H1 (cell line): Measurements from ENCODE around the gene TAF1B. TPM values are rescaled to one million over a fixed set of nuclear protein-coding genes. Genes with fewer than 3 reads are reported as not detected.

ENCODE experiments used
- CTCF ChIA-PET: fragments of 300-600 bp; sonication (Branson Sonifier 250); formaldehyde crosslinking; loops from one replicate; lab custom pipeline; 2021; ENCODE audit not compliant: partially characterized antibody; lab: Charles Lee
- POLR2A ChIA-PET: fragments of 300-600 bp; sonication (Branson Sonifier 250); formaldehyde crosslinking; loops from one replicate; lab custom pipeline; 2021; ENCODE audit warnings: inconsistent platforms; ENCODE audit not compliant: partially characterized antibody; lab: Charles Lee
- DNase-seq, 2 experiments: peaks; one replicate each; pipeline versions ENCODE4 v3.0.0 to v3.0.0-alpha.2; 2010 to 2022; ENCODE audit warnings: low spot score in 2 of 2, low read depth in 1 of 2, mixed read lengths in 1 of 2
- FAIRE-seq: peaks from 2 replicates; lab custom pipeline; 2011; peaks lifted over from hg19 to GRCh38; lab: Jason Lieb, UNC
- H2AFZ ChIP-seq: 2 replicates; pipeline ENCODE4 v1.8.1; 2012; ENCODE audit warnings: low read length, inconsistent platforms
- H2AK5ac ChIP-seq: 2 replicates; pipeline ENCODE4 v1.6.1; 2013; ENCODE audit warnings: low read depth, low read length
- H2BK120ac ChIP-seq: replicated peaks from 2 replicates; pipeline ENCODE3; 2013; ENCODE audit warnings: low read depth, low read length, inconsistent platforms
- H2BK12ac ChIP-seq: 2 replicates; pipeline ENCODE4 v1.6.1; 2013; ENCODE audit warnings: low read depth, low read length
- H2BK15ac ChIP-seq: 2 replicates; pipeline ENCODE4 v1.6.1; 2013; ENCODE audit warnings: low read length
- H2BK20ac ChIP-seq: 2 replicates; pipeline ENCODE4 v1.6.1; 2013; ENCODE audit warnings: low read length
- H2BK5ac ChIP-seq: 2 replicates; pipeline ENCODE4 v1.6.1; 2013; ENCODE audit warnings: low read depth, low read length
- H3K14ac ChIP-seq: 2 replicates; pipeline ENCODE4 v1.6.1; 2013; ENCODE audit warnings: inconsistent platforms; ENCODE audit not compliant: insufficient read length
- H3K18ac ChIP-seq: 2 replicates; pipeline ENCODE4 v1.6.1; 2013; ENCODE audit warnings: low read length; ENCODE audit errors: extremely low read depth
- H3K23ac ChIP-seq: 2 replicates; pipeline ENCODE4 v1.6.1; 2013; ENCODE audit warnings: inconsistent platforms; ENCODE audit not compliant: insufficient read length
- H3K23me2 ChIP-seq: 2 replicates; pipeline ENCODE4 v1.6.1; 2013; ENCODE audit warnings: low read depth, low read length
- H3K27ac ChIP-seq: 2 replicates; pipeline ENCODE4 v1.6.1; 2011; ENCODE audit warnings: low read depth, low read length, inconsistent platforms
- H3K27me3 ChIP-seq, 4 experiments: replicated peaks in 1 of 4; 1 replicate in 1 of 4; 2 replicates in 3 of 4; pipeline versions ENCODE4 v1.6.1 to v1.8.1; 2011 to 2013; ENCODE audit warnings: low read length in 3 of 4, mild to moderate bottlenecking in 3 of 4, inconsistent platforms in 2 of 4, mixed read lengths in 2 of 4, moderate library complexity in 1 of 4; ENCODE audit not compliant: control insufficient read depth in 3 of 4, insufficient read depth in 3 of 4; ENCODE audit errors: extremely low read depth in 1 of 4
- H3K36me3 ChIP-seq, 4 experiments: 2 replicates each; pipeline versions ENCODE4 v1.6.1 to v1.8.1; 2011 to 2013; ENCODE audit warnings: mild to moderate bottlenecking in 4 of 4, low read length in 3 of 4, moderate library complexity in 2 of 4, control low read depth in 1 of 4, inconsistent platforms in 1 of 4; ENCODE audit not compliant: insufficient read depth in 4 of 4, control insufficient read depth in 2 of 4
- H3K4ac ChIP-seq: replicated peaks from 2 replicates; pipeline ENCODE3; 2013; ENCODE audit warnings: low read length, low read depth, mixed read lengths, inconsistent platforms; ENCODE audit not compliant: insufficient read length
- H3K4me1 ChIP-seq, 4 experiments: replicated peaks in 1 of 4; 1 replicate in 1 of 4; 2 replicates in 3 of 4; pipeline versions ENCODE4 v1.6.1 to v1.8.1; 2011 to 2013; ENCODE audit warnings: low read length in 3 of 4, inconsistent platforms in 2 of 4, mixed read lengths in 1 of 4; ENCODE audit not compliant: insufficient read depth in 4 of 4, control insufficient read depth in 3 of 4
- H3K4me2 ChIP-seq, 2 experiments: 2 replicates each; pipeline versions ENCODE4 v1.6.1 to v1.8.1; 2011 to 2013; ENCODE audit warnings: low read depth in 2 of 2, low read length in 2 of 2, control low read depth in 1 of 2, inconsistent platforms in 1 of 2, mild to moderate bottlenecking in 1 of 2; ENCODE audit not compliant: insufficient read depth in 1 of 2
- H3K4me3 ChIP-seq, 4 experiments: fragments of 200-600, 300-600 bp in 1 of 4; sonication (generic), shearing (Covaris generic), sonication (Bioruptor Twin) in 1 of 4; 2 replicates each; pipeline versions ENCODE4 v1.5.1 to v1.8.1; 2011 to 2016; ENCODE audit warnings: low read length in 4 of 4, low read depth in 3 of 4, control low read depth in 2 of 4, inconsistent platforms in 2 of 4, mild to moderate bottlenecking in 2 of 4, mixed read lengths in 1 of 4, moderate library complexity in 1 of 4; ENCODE audit not compliant: insufficient read depth in 2 of 4; ENCODE audit errors: extremely low read depth in 1 of 4
- H3K56ac ChIP-seq: replicated peaks from 2 replicates; pipeline ENCODE3; 2013; ENCODE audit warnings: low read depth, mild to moderate bottlenecking, mixed read lengths, low read length, inconsistent platforms; ENCODE audit not compliant: insufficient read length
- H3K79me1 ChIP-seq: 2 replicates; pipeline ENCODE4 v1.6.1; 2013; ENCODE audit warnings: low read depth, low read length, control low read depth
- H3K79me2 ChIP-seq, 2 experiments: 2 replicates each; pipeline versions ENCODE4 v1.6.1 to v1.8.1; 2012 to 2013; ENCODE audit warnings: low read length in 2 of 2, mild to moderate bottlenecking in 2 of 2, inconsistent platforms in 1 of 2; ENCODE audit not compliant: insufficient read depth in 2 of 2, control insufficient read depth in 1 of 2
- H3K9ac ChIP-seq, 4 experiments: replicated peaks in 1 of 4; 1 replicate in 1 of 4; 2 replicates in 3 of 4; pipeline versions ENCODE4 v1.6.1 to v1.8.1; 2011 to 2013; ENCODE audit warnings: low read depth in 3 of 4, low read length in 3 of 4, control low read depth in 2 of 4, mild to moderate bottlenecking in 2 of 4, moderate library complexity in 2 of 4, inconsistent platforms in 1 of 4; ENCODE audit errors: extremely low read depth in 1 of 4
- H3K9me3 ChIP-seq, 2 experiments: 2 replicates each; pipeline versions ENCODE4 v1.6.1 to v1.8.1; 2012 to 2013; ENCODE audit warnings: mild to moderate bottlenecking in 2 of 2, moderate library complexity in 2 of 2, control low read depth in 1 of 2, inconsistent platforms in 1 of 2, low read depth in 1 of 2, low read length in 1 of 2, mixed read lengths in 1 of 2; ENCODE audit not compliant: insufficient read depth in 2 of 2
- H4K20me1 ChIP-seq, 2 experiments: replicated peaks in 1 of 2; 2 replicates each; pipeline versions ENCODE3 to v1.8.1; 2011 to 2013; ENCODE audit warnings: inconsistent platforms in 2 of 2, low read length in 2 of 2, mild to moderate bottlenecking in 1 of 2; ENCODE audit not compliant: insufficient read depth in 2 of 2, control insufficient read depth in 1 of 2
- H4K5ac ChIP-seq: 2 replicates; pipeline ENCODE4 v1.6.1; 2013; ENCODE audit warnings: low read length, low read depth, mixed read lengths, inconsistent platforms; ENCODE audit not compliant: insufficient read length
- H4K8ac ChIP-seq: 2 replicates; pipeline ENCODE4 v1.8.0; 2013; ENCODE audit warnings: mild to moderate bottlenecking, moderate library complexity, low read length, inconsistent platforms; ENCODE audit not compliant: insufficient read depth; ENCODE audit errors: extremely low read depth
- H4K91ac ChIP-seq: replicated peaks from 2 replicates; pipeline ENCODE3; 2013; ENCODE audit warnings: low read length, mixed read lengths, inconsistent platforms; ENCODE audit not compliant: insufficient read length
- BACH1 ChIP-seq: IDR thresholded peaks from 2 replicates; pipeline ENCODE4 v1.6.1; 2012; ENCODE audit warnings: low read length, improper control_type of control experiment
- CHD2 ChIP-seq: IDR thresholded peaks from 2 replicates; pipeline ENCODE4 v1.6.1; 2012; ENCODE audit warnings: low read length, improper control_type of control experiment
- E2F6 ChIP-seq: IDR thresholded peaks from 2 replicates; pipeline ENCODE4 v1.6.1; 2012; ENCODE audit warnings: inconsistent platforms
- GTF2F1 ChIP-seq: IDR thresholded peaks from 2 replicates; pipeline ENCODE4 v1.6.1; 2012; ENCODE audit warnings: low read depth, low read length, improper control_type of control experiment, borderline replicate concordance
- POU5F1 ChIP-seq: IDR thresholded peaks from 2 replicates; pipeline ENCODE4 v1.6.1; 2011; ENCODE audit warnings: low read depth, mild to moderate bottlenecking, low read length, moderate library complexity
- RNF2 ChIP-seq: fragments of 200-900, 300-1000 bp; sonication (generic); IDR thresholded peaks from 2 replicates; pipeline ENCODE4 v1.7.1; 2016; ENCODE audit warnings: borderline replicate concordance, low read depth, mild to moderate bottlenecking, antibody characterized with exemption, low read length; ENCODE audit not compliant: poor library complexity, severe bottlenecking; ENCODE audit errors: missing control alignments
- RXRA ChIP-seq: IDR thresholded peaks from 2 replicates; pipeline ENCODE4 v1.6.1; 2011; ENCODE audit warnings: low read depth, mild to moderate bottlenecking, low read length, moderate library complexity; ENCODE audit not compliant: insufficient read depth
- SIN3A ChIP-seq, 2 experiments: IDR thresholded peaks in 1 of 2; conservative IDR thresholded peaks in 1 of 2; 2 replicates each; pipeline ENCODE4 v1.6.1; 2011 to 2012; ENCODE audit warnings: low read length in 2 of 2, improper control_type of control experiment in 1 of 2, low read depth in 1 of 2, mild to moderate bottlenecking in 1 of 2
- SUZ12 ChIP-seq: fragments of 200-600 bp; sonication (generic); IDR thresholded peaks from 2 replicates; pipeline ENCODE4 v1.6.1; 2012; ENCODE audit warnings: mild to moderate bottlenecking, inconsistent platforms, low read length, moderate library complexity, mixed read lengths
- USF2 ChIP-seq: IDR thresholded peaks from 2 replicates; pipeline ENCODE4 v1.6.1; 2011; ENCODE audit warnings: low read length, improper control_type of control experiment
- YY1 ChIP-seq: IDR thresholded peaks from 2 replicates; pipeline ENCODE4 v1.6.1; 2011; ENCODE audit warnings: low read depth, mild to moderate bottlenecking, low read length
- WGBS, 2 experiments: shearing (Covaris generic) in 1 of 2; methylation state at CpG; one replicate each; pipeline versions ENCODE4 v1.1.6 to v1.1.7; 2013 to 2015; ENCODE audit warnings: low lambda C conversion rate in 2 of 2, mixed read lengths in 2 of 2, inconsistent platforms in 1 of 2, low coverage in 1 of 2, missing lambda C conversion rate in 1 of 2; ENCODE audit not compliant: insufficient replicate concordance in 2 of 2, insufficient coverage in 1 of 2, insufficient read length in 1 of 2; ENCODE audit errors: extremely low coverage in 1 of 2, missing lambda C conversion rate in 1 of 2; 5-methylcytosine and 5-hydroxymethylcytosine counted together
- polyA plus RNA-seq, 7 experiments: library from polyadenylated mRNA; depleted of rRNA in 3 of 7; stranded (reverse) in 5 of 7; unstranded in 2 of 7; fragments of >200 nt in 5 of 7; fragments of 200-250 nt in 2 of 7; gene quantifications; 1 replicate in 5 of 7; 2 replicates in 1 of 7; 4 replicates in 1 of 7; pipeline versions ENCODE4 v1.2.1 to v1.2.3, GENCODE V29; 2011 to 2013; ENCODE audit warnings: missing spikeins in 2 of 7, mixed read lengths in 2 of 7
- total RNA-seq: library from RNA; stranded (reverse); fragmentation: NEBNext Ultra II Directional; extraction: Animal tissue kit (Norgen Biotek cat#: 25700); gene quantifications from 2 replicates; pipeline ENCODE4 v1.2.1, GENCODE V29; 2021

Gene TAF1B
- total and polyA plus RNA-seq, 2 of the 8 experiments (the other 6 are each of a cell fraction or from before 2014, with no cell fraction given), result 6.6 to 25.2 TPM

GRCh38 chr2:9883897-9884296 is 40.6 kb downstream of the TAF1B start:
- Histone ChIP-seq H3K27ac (no peak overlapping the region), H2BK15ac (no peak overlapping the region), H3K4me3 (no peak overlapping the region), H4K20me1 (no peaks in the 10 kb centered on the region), H2BK12ac (no peak overlapping the region), H3K4me2 (no peak overlapping the region), H4K5ac (no peak overlapping the region), H3K27me3 (no peaks in the 10 kb centered on the region), H3K79me2 (no peaks in the 10 kb centered on the region), H4K91ac (no peak overlapping the region), H4K8ac (no peak overlapping the region; the same call in 1 of the 2 replicates), H2AFZ (no peak overlapping the region), H3K9ac (no peak overlapping the region), H3K18ac (no peak overlapping the region), H3K23ac (no peak overlapping the region), H3K4me1 (peaks cover 0 to 10% (median 4%) of the 10 kb centered on the region in 4 experiments; a peak in 6 of 7 replicates), H3K4ac (no peak overlapping the region), H3K9me3 (peaks cover 0 to 3% of the 10 kb centered on the region in 2 experiments; a peak in 2 of 4 replicates), H2BK5ac (no peak overlapping the region), H3K36me3 (peaks cover 0 to 16% (median 3%) of the 10 kb centered on the region in 4 experiments; a peak in 4 of 8 replicates), H2BK120ac (no peak overlapping the region), H2BK20ac (no peak overlapping the region), H3K79me1 (no peaks in the 10 kb centered on the region), H2AK5ac (no peak overlapping the region), H3K14ac (no peak overlapping the region), H3K23me2 (no peaks in the 10 kb centered on the region), H3K56ac (no peak overlapping the region)
- ChIA-PET CTCF (interaction anchor here (0.6 to 1.4 kb wide), 3 partner anchors 70 to 85 kb away, joined by 3 read pairs; no protein-coding TSS in a partner anchor), POLR2A (interaction anchor here (0.9 to 1.0 kb wide), 2 partner anchors 17 to 45 kb away, joined by 3 to 4 read pairs; no protein-coding TSS in a partner anchor)
- no peak for TF ChIP-seq RXRA
- no peak for TF ChIP-seq POU5F1
- TF ChIP-seq CHD2, result no peak
- TF ChIP-seq YY1, result no peak
- no peak for TF ChIP-seq USF2
- no peak for TF ChIP-seq SUZ12
- TF ChIP-seq GTF2F1, result no peak
- no peak for TF ChIP-seq E2F6
- TF ChIP-seq BACH1, result no peak
- TF ChIP-seq RNF2, result no peak
- TF ChIP-seq SIN3A (conservative IDR thresholded peaks at IDR 0.05 in 1 of 2, IDR thresholded peaks at IDR 0.05 in 1 of 2; ENCODE audit: low read depth in 1 of 2, low read length in 2 of 2), result no peak
- WGBS, 2 experiments, result 90% methylated on average over 17 of the region's 17 CpGs; no CpG with 5 or more reads in 1 of the 2 experiments
- FAIRE-seq (no peak), DNase-seq (no peak)
